Ishikawa (cell line): Measurements from ENCODE around the gene CACNA2D2.
A peak's percentile ranks its signal among the peaks of the same experiment; 100 is the strongest.

Experiments
- CREB1 ChIP-seq: IDR thresholded peaks from 2 replicates; pipeline ENCODE4 v1.6.1; 2012; ENCODE audit warnings: low read depth
- EGR1 ChIP-seq: IDR thresholded peaks from 2 replicates; pipeline ENCODE4 v1.6.1; 2012
- EP300 ChIP-seq: IDR thresholded peaks from 2 replicates; pipeline ENCODE4 v1.6.1; 2012; ENCODE audit warnings: borderline replicate concordance
- FOXM1 ChIP-seq: IDR thresholded peaks from 2 replicates; pipeline ENCODE4 v1.6.1; 2012; ENCODE audit warnings: low read depth, borderline replicate concordance
- NFIC ChIP-seq: IDR thresholded peaks from 2 replicates; pipeline ENCODE4 v1.6.1; 2012
- RAD21 ChIP-seq: IDR thresholded peaks from 2 replicates; pipeline ENCODE4 v1.6.1; 2012; ENCODE audit warnings: low read depth
- TAF1 ChIP-seq: IDR thresholded peaks from 2 replicates; pipeline ENCODE4 v1.6.1; 2012; ENCODE audit warnings: low read depth, mild to moderate bottlenecking
- YY1 ChIP-seq: IDR thresholded peaks from 2 replicates; pipeline ENCODE4 v1.6.1; 2012; ENCODE audit warnings: low read depth
- TF ChIP-seq, protein P1 (sequence below): IDR thresholded peaks from 2 replicates; pipeline ENCODE4 v1.6.1; 2012

DNA sequence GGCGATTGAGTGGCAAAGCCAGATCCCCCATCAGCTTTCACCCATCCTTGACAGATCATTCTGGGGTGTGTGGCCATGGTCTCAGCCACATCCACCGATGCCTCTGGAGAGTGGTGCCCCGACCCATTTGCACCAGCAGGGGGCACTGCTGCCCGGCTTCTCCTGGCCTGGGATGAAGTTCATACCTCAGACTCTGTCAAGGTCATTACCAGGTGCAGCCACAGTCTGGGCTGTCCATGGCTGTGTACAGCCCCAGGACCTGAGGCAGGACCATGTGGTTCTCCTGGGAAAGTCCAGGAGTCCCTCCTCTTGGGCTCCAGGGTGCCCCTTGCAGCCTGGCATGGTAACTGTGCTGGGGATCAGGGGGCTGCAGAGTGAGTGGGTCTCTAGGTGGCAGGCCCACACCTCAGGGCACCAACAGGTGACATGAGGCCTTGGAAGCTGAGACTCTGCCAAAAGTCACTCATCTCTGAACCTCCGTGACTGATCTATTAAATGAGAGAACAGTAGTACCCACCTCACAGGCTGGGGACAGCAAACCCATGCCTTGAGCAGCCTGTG is 67.2 kb downstream of the CACNA2D2 start:
- TF ChIP-seq EP300: no peak
- TF ChIP-seq NFIC: no peak
- TF ChIP-seq YY1: no peak
- no peak for TF ChIP-seq CREB1
- TF ChIP-seq RAD21: peak; percentile 89
- no peak for TF ChIP-seq FOXM1
- TF ChIP-seq EGR1: no peak
- TF ChIP-seq, protein P1, sequence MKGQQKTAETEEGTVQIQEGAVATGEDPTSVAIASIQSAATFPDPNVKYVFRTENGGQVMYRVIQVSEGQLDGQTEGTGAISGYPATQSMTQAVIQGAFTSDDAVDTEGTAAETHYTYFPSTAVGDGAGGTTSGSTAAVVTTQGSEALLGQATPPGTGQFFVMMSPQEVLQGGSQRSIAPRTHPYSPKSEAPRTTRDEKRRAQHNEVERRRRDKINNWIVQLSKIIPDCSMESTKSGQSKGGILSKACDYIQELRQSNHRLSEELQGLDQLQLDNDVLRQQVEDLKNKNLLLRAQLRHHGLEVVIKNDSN: no peak
- TF ChIP-seq TAF1: no peak
